HL-60 (cell line): Measurements from ENCODE around the gene WNT11.

Source experiments
- DNase-seq, 2 experiments: peaks; one replicate each; pipeline ENCODE4 v3.0.0-alpha.2; 2010 to 2020; ENCODE audit warnings: low read depth in 1 of 2, low spot score in 1 of 2
- H3K27ac ChIP-seq: fragments of 250-450 bp; sonication (Bioruptor Pico); replicated peaks from 2 replicates; pipeline ENCODE4 v1.5.1; 2020; ENCODE audit warnings: mild to moderate bottlenecking, moderate library complexity
- H3K27me3 ChIP-seq: fragments of 250-450 bp; sonication (Bioruptor Pico); 2 replicates; pipeline ENCODE4 v1.5.1; 2021; ENCODE audit warnings: mild to moderate bottlenecking, moderate library complexity; ENCODE audit not compliant: insufficient read depth, poor library complexity, severe bottlenecking
- H3K4me3 ChIP-seq: replicated peaks from 2 replicates; pipeline ENCODE4 v1.5.1; 2011; ENCODE audit warnings: mild to moderate bottlenecking, control low read depth, low read length; ENCODE audit not compliant: insufficient read depth
- CTCF ChIP-seq: IDR thresholded peaks from one replicate; pipeline ENCODE4 v1.5.1; 2011; ENCODE audit warnings: low read length, control low read depth, inconsistent platforms; ENCODE audit not compliant: insufficient read depth
- GABPA ChIP-seq: IDR thresholded peaks from 2 replicates; pipeline ENCODE4 v1.6.1; 2012; ENCODE audit warnings: low read depth
- POLR2AphosphoS5 ChIP-seq: IDR thresholded peaks from 2 replicates; pipeline ENCODE4 v1.6.1; 2012; ENCODE audit warnings: low read depth
- REST ChIP-seq: IDR thresholded peaks from 2 replicates; pipeline ENCODE4 v1.6.1; 2012; ENCODE audit warnings: low read depth; ENCODE audit not compliant: insufficient replicate concordance
- SPI1 ChIP-seq: IDR thresholded peaks from 2 replicates; pipeline ENCODE4 v1.6.1; 2012; ENCODE audit warnings: low read depth, mild to moderate bottlenecking, borderline replicate concordance

WNT11 gene

GRCh38 chr11:76185931-76186401 is 20.3 kb downstream of the WNT11 start:
- no peaks in the 10 kb centered on the region for H3K27me3 ChIP-seq
- no peak for DNase-seq
- no peak overlapping the region for H3K27ac ChIP-seq
- TF ChIP-seq REST (no peak), POLR2AphosphoS5 (no peak), SPI1 (no peak), GABPA (no peak), CTCF (no peak)
- no peak overlapping the region for H3K4me3 ChIP-seq

- Histone ChIP-seq H3K27me3 (no peaks in the 10 kb centered on the region), H3K27ac (no peak overlapping the region), H3K4me3 (no peak overlapping the region)
- no peak for TF ChIP-seq CTCF
- TF ChIP-seq REST: no peak
- TF ChIP-seq POLR2AphosphoS5: no peak
- no peak for TF ChIP-seq GABPA
- TF ChIP-seq SPI1: no peak
- no peak for DNase-seq
Observed at GRCh38 chr11:76185511-76185910, 20.8 kb downstream of the WNT11 start.

GRCh38 chr11:76184551-76184993 is 21.7 kb downstream of the WNT11 start:
- H3K27me3 ChIP-seq: no peaks in the 10 kb centered on the region
- H3K4me3 ChIP-seq: no peak overlapping the region
- no peak overlapping the region for H3K27ac ChIP-seq
- no peak for TF ChIP-seq SPI1
- no peak for TF ChIP-seq REST
- no peak for TF ChIP-seq GABPA
- TF ChIP-seq POLR2AphosphoS5: no peak
- TF ChIP-seq CTCF: no peak
- DNase-seq: no peak
